ENCODE data around the gene KIF1C. TPM values are rescaled to one million over a fixed set of nuclear protein-coding genes. Genes with fewer than 3 reads are reported as not detected.

KIF1C gene
- total and polyA plus RNA-seq, 9 of the 15 experiments (the other 6 are each of a cell fraction or from before 2014, with no cell fraction given) = 0.38 to 68.4 (median 25.1) TPM

DNA sequence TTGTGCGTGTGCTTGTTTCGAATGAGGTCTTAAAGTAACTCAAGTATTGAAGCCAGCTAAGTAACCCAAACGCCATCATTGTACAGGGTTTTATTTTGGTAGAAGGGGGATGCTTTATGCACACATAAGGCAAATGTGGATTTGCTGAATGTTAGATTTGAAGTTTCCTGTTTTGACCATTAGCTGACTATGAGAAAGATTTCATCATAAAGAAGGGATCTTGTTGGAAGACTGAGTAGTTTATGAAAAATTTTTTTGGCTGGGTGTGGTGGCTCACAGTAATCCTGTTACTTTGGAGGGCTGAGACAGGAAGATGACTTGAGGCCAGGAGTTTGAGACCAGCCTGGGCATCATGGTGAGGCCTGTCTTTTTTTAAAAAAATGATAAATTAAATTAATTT is 70.5 kb downstream of the KIF1C start (continued):
- TF ChIP-seq AFF1 (IDR thresholded peaks at IDR 0.05; ENCODE audit: low read depth in 1 of 2, partially characterized antibody in 2 of 2) (no peak), ARID2 (IDR thresholded peaks at IDR 0.05) (no peak), MAFF (IDR thresholded peaks at IDR 0.05; ENCODE audit: low read length) (no peak), ZNF764 (CRISPR knock-in tag; IDR thresholded peaks at IDR 0.05; ENCODE audit: low read depth) (no peak), DNMT1 (IDR thresholded peaks at IDR 0.05) (no peak)
- TF ChIP-seq, protein P1, sequence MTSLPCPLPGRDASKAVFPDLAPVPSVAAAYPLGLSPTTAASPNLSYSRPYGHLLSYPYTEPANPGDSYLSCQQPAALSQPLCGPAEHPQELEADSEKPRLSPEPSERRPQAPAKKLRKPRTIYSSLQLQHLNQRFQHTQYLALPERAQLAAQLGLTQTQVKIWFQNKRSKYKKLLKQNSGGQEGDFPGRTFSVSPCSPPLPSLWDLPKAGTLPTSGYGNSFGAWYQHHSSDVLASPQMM (CRISPR knock-in tag; IDR thresholded peaks at IDR 0.05) = no peak
- TF ChIP-seq, protein P2, sequence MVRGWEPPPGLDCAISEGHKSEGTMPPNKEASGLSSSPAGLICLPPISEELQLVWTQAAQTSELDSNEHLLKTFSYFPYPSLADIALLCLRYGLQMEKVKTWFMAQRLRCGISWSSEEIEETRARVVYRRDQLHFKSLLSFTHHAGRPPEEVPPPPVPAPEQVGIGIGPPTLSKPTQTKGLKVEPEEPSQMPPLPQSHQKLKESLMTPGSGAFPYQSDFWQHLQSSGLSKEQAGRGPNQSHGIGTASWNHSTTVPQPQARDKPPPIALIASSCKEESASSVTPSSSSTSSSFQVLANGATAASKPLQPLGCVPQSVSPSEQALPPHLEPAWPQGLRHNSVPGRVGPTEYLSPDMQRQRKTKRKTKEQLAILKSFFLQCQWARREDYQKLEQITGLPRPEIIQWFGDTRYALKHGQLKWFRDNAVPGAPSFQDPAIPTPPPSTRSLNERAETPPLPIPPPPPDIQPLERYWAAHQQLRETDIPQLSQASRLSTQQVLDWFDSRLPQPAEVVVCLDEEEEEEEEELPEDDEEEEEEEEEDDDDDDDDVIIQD (CRISPR knock-in tag; IDR thresholded peaks at IDR 0.05) = no peak

Measured in K562 (cell line).